ENCODE results near the gene ENPP7. TPM values are rescaled to one million over a fixed set of nuclear protein-coding genes. Genes with fewer than 3 reads are reported as not detected.

Gene ENPP7
- total RNA-seq, 3 donors from 2014 or later = not detected

DNA sequence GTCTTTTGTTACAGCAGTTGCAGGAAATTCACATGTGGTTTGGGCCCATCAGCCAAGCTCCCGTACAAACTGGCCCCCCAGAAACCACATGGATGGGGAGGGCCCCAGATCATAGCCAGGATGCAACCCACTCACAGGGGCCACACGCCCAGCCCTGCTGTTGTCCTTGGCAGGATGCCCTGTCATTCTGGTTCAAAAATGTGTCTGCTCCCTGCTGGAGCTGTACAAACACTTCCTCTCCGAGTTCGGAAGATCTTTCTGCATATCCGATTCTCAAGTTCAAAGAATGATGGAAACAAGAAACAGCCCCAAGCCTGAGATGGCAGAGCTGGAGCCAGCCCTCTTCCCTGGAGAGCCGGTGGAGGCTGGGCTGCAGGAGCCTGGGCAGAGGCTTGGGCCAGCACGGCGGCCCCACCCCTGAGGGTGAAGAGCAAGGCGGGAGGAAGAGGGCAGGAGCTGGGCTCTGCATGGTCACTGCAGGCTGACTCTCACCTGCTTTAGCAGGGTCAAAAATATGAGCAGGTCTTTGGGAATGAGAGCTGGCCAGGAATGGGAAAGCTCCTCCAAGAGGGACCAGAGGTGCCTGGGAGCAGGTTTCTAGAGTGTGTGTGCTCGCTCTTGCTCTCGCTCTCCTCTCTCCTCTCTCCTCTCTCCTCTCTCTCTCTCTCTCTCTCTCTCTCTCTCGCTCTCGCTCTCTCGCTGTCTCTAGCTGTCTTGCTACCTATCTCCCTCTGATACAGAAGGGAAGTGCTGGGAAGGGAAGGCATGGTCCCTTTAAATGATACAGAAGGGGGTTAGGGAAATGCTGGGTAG is 34.7 kb upstream of the ENPP7 start:
- H3K4me3 ChIP-seq = peak overlapping the region in 1 of 3 donors; percentile 28
- intact Hi-C loops (cut with DNase I; ENCODE audit: low total_unique reads) = loop anchor here (5.0 kb wide), 1 partner anchor 1489 kb away; no protein-coding TSS in a partner anchor
- H3K9me3 ChIP-seq = no peaks in the 10 kb centered on the region
- H3K4me1 ChIP-seq = peaks cover 4 to 14% of the 10 kb centered on the region in 2 donors
- H3K27ac ChIP-seq = no peak overlapping the region
- peak in 1 of 2 donors; percentile 29 for DNase-seq (ENCODE audit: low spot score in 2 of 2)
- H3K36me3 ChIP-seq = no peaks in the 10 kb centered on the region
- peaks cover 0 to 16% of the 10 kb centered on the region in 2 donors for H3K27me3 ChIP-seq
- TF ChIP-seq POLR2AphosphoS5 (IDR thresholded peaks at IDR 0.05) = no peak
- TF ChIP-seq, protein P1, sequence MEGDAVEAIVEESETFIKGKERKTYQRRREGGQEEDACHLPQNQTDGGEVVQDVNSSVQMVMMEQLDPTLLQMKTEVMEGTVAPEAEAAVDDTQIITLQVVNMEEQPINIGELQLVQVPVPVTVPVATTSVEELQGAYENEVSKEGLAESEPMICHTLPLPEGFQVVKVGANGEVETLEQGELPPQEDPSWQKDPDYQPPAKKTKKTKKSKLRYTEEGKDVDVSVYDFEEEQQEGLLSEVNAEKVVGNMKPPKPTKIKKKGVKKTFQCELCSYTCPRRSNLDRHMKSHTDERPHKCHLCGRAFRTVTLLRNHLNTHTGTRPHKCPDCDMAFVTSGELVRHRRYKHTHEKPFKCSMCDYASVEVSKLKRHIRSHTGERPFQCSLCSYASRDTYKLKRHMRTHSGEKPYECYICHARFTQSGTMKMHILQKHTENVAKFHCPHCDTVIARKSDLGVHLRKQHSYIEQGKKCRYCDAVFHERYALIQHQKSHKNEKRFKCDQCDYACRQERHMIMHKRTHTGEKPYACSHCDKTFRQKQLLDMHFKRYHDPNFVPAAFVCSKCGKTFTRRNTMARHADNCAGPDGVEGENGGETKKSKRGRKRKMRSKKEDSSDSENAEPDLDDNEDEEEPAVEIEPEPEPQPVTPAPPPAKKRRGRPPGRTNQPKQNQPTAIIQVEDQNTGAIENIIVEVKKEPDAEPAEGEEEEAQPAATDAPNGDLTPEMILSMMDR (IDR thresholded peaks at IDR 0.05) = no peak
- no peak for TF ChIP-seq POLR2A (IDR thresholded peaks at IDR 0.05)

DNA sequence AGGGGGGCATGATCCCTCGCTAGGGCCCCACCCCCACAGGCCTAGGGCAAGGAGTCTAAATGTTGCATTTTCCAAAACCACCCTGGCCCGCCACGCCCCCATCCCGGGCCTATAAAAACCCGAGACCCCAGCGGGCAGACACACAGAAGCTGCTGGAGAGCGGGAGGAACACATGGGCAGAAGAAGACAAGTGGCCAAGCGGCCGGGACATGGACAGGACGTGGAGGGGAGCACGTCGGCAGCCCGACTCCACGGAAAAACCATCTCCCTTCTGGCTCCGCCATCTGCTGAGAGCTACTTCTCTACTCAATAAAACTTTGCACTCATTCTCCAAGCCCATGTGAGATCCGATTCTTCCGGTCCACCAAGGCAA is 34.1 kb upstream of the ENPP7 start:
- Histone ChIP-seq H3K27me3 (peaks cover 0 to 16% of the 10 kb centered on the region in 2 donors), H3K4me1 (peaks cover 4 to 10% of the 10 kb centered on the region in 2 donors), H3K4me3 (no peak overlapping the region), H3K27ac (no peak overlapping the region), H3K9me3 (no peaks in the 10 kb centered on the region), H3K36me3 (no peaks in the 10 kb centered on the region)
- intact Hi-C loops (cut with DNase I; ENCODE audit: low total_unique reads) = loop anchor here (5.0 kb wide), 1 partner anchor 1489 kb away; no protein-coding TSS in a partner anchor
- no peak for DNase-seq (ENCODE audit: low spot score in 2 of 2)
- no peak for TF ChIP-seq POLR2A (IDR thresholded peaks at IDR 0.05)
- TF ChIP-seq, protein P1 (IDR thresholded peaks at IDR 0.05) = no peak
- TF ChIP-seq POLR2AphosphoS5 (IDR thresholded peaks at IDR 0.05) = no peak

GRCh38 chr17:79698146-79698846 is 32.4 kb upstream of the ENPP7 start:
- DNase-seq (ENCODE audit: low spot score in 2 of 2) = no peak
- H3K4me3 ChIP-seq = no peak overlapping the region
- intact Hi-C loops (cut with DNase I; ENCODE audit: low total_unique reads) = loop anchor here (5.0 kb wide), 1 partner anchor 1491 kb away; no protein-coding TSS in a partner anchor
- no peaks in the 10 kb centered on the region for H3K36me3 ChIP-seq
- H3K9me3 ChIP-seq = no peaks in the 10 kb centered on the region
- H3K27ac ChIP-seq = no peak overlapping the region
- TF ChIP-seq, protein P1 (IDR thresholded peaks at IDR 0.05) = no peak
- no peak for TF ChIP-seq POLR2A (IDR thresholded peaks at IDR 0.05)
- no peak for TF ChIP-seq POLR2AphosphoS5 (IDR thresholded peaks at IDR 0.05)
- peaks cover 4 to 6% of the 10 kb centered on the region in 2 donors for H3K4me1 ChIP-seq
- peaks cover 0 to 28% of the 10 kb centered on the region in 2 donors for H3K27me3 ChIP-seq

DNA sequence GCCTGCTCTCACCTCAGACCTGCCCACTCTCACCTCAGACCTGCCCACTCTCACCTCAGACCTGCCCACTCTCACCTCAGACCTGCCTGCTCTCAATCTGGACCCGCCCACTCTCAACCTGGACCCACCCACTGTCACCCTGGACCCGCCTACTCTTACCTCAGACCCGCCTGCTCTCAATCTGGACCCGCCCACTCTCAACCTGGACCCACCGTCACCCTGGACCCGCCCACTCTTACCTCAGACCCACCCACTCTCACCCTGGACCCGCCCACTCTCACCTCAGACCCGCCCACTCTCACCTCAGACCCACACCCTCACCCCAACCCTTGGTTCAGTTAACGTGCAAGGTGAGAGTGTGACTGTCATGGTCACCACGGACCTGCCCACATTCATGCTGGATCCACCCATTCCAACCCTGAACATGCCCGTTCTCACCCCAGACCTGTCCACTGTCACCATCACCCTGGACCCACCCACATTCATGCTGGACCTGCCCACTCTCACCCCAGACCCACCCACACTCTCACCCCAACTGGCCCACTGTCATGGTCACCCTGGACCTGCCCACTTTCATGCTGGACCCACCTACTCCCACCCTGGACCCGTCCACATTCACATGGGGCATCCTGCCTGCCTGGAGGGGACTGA is 31.2 kb upstream of the ENPP7 start:
- peaks cover 0 to 35% of the 10 kb centered on the region in 2 donors for H3K27me3 ChIP-seq
- no peak for DNase-seq (ENCODE audit: low spot score in 2 of 2)
- TF ChIP-seq, protein P1 (IDR thresholded peaks at IDR 0.05) = no peak
- TF ChIP-seq POLR2A (IDR thresholded peaks at IDR 0.05) = no peak
- no peak for TF ChIP-seq POLR2AphosphoS5 (IDR thresholded peaks at IDR 0.05)
- peaks cover 4 to 6% of the 10 kb centered on the region in 2 donors for H3K4me1 ChIP-seq
- no peaks in the 10 kb centered on the region for H3K36me3 ChIP-seq
- intact Hi-C loops (cut with DNase I; ENCODE audit: low total_unique reads) = loop anchor here (5.0 kb wide), 1 partner anchor 1492 kb away; no protein-coding TSS in a partner anchor
- no peak overlapping the region for H3K27ac ChIP-seq
- no peaks in the 10 kb centered on the region for H3K9me3 ChIP-seq
- H3K4me3 ChIP-seq = no peak overlapping the region
